HL-60 (cell line): ENCODE measurements around the gene SH3PXD2A.

ENCODE experiments used
- DNase-seq, 2 experiments: peaks; one replicate each; pipeline ENCODE4 v3.0.0-alpha.2; 2010 to 2020; ENCODE audit warnings: low read depth in 1 of 2, low spot score in 1 of 2
- H3K27ac ChIP-seq: fragments of 250-450 bp; sonication (Bioruptor Pico); replicated peaks from 2 replicates; pipeline ENCODE4 v1.5.1; 2020; ENCODE audit warnings: mild to moderate bottlenecking, moderate library complexity
- H3K27me3 ChIP-seq: fragments of 250-450 bp; sonication (Bioruptor Pico); 2 replicates; pipeline ENCODE4 v1.5.1; 2021; ENCODE audit warnings: mild to moderate bottlenecking, moderate library complexity; ENCODE audit not compliant: insufficient read depth, poor library complexity, severe bottlenecking
- H3K4me3 ChIP-seq: replicated peaks from 2 replicates; pipeline ENCODE4 v1.5.1; 2011; ENCODE audit warnings: mild to moderate bottlenecking, control low read depth, low read length; ENCODE audit not compliant: insufficient read depth
- CTCF ChIP-seq: IDR thresholded peaks from one replicate; pipeline ENCODE4 v1.5.1; 2011; ENCODE audit warnings: low read length, control low read depth, inconsistent platforms; ENCODE audit not compliant: insufficient read depth
- GABPA ChIP-seq: IDR thresholded peaks from 2 replicates; pipeline ENCODE4 v1.6.1; 2012; ENCODE audit warnings: low read depth
- POLR2AphosphoS5 ChIP-seq: IDR thresholded peaks from 2 replicates; pipeline ENCODE4 v1.6.1; 2012; ENCODE audit warnings: low read depth
- REST ChIP-seq: IDR thresholded peaks from 2 replicates; pipeline ENCODE4 v1.6.1; 2012; ENCODE audit warnings: low read depth; ENCODE audit not compliant: insufficient replicate concordance
- SPI1 ChIP-seq: IDR thresholded peaks from 2 replicates; pipeline ENCODE4 v1.6.1; 2012; ENCODE audit warnings: low read depth, mild to moderate bottlenecking, borderline replicate concordance

The SH3PXD2A gene

GRCh38 chr10:103803941-103804340, 51.4 kb downstream of the SH3PXD2A start:
- no peak overlapping the region for H3K27ac ChIP-seq
- no peak for TF ChIP-seq CTCF
- no peak for TF ChIP-seq POLR2AphosphoS5
- TF ChIP-seq SPI1: no peak
- TF ChIP-seq GABPA: no peak
- no peak for TF ChIP-seq REST
- no peak for DNase-seq
- no peak overlapping the region for H3K4me3 ChIP-seq
- no peaks in the 10 kb centered on the region for H3K27me3 ChIP-seq

GRCh38 chr10:103802637-103803353, 52.6 kb downstream of the SH3PXD2A start:
- Histone ChIP-seq H3K27ac (no peak overlapping the region), H3K4me3 (no peak overlapping the region), H3K27me3 (no peaks in the 10 kb centered on the region)
- TF ChIP-seq SPI1 (no peak), CTCF (no peak), POLR2AphosphoS5 (no peak), REST (no peak), GABPA (no peak)
- DNase-seq: no peak

- no peak for DNase-seq
- no peaks in the 10 kb centered on the region for H3K27me3 ChIP-seq
- no peak overlapping the region for H3K27ac ChIP-seq
- no peak overlapping the region for H3K4me3 ChIP-seq
- TF ChIP-seq GABPA (no peak), REST (no peak), SPI1 (no peak), CTCF (no peak), POLR2AphosphoS5 (no peak)
These were observed 53.3 kb downstream of the SH3PXD2A start for GRCh38 chr10:103802081-103802480.
